ENCODE measurements around the gene SMIM5. TPM values are rescaled to one million over a fixed set of nuclear protein-coding genes. Genes with fewer than 3 reads are reported as not detected.

Gene SMIM5
- total and polyA plus RNA-seq, 7 donors, result 0.11 to 0.92 (median 0.19) TPM; not detected in 1

GRCh38 chr17:75633486-75634375, 497 bp downstream of the SMIM5 start:
- 7 to 8% (median 8%) methylated on average over 25 to 27 of the region's 27 CpGs for WGBS, 3 donors
- Histone ChIP-seq H3K27me3 (ENCODE audit: insufficient read depth in 3 of 3, low read length in 2 of 3) (no peaks in the 10 kb centered on the region), H3K36me3 (ENCODE audit: insufficient read depth in 1 of 2, low read depth in 1 of 2) (peaks cover 0 to 23% of the 10 kb centered on the region in 2 donors), H3K9me3 (no peaks in the 10 kb centered on the region), H3K4me1 (peaks cover 46% of the 10 kb centered on the region), H3K27ac (peak overlapping the region; percentile 78), H3K4me3 (peak overlapping the region; percentile 33)
- ATAC-seq (peak; percentile 79 to 90 (median 81)), DNase-seq (peak; percentile 91 to 95)
- intact Hi-C loops (cut with DNase I), result loop anchor here (1.0 to 5.0 kb wide), 4 partner anchors 44 to 206 kb away; no protein-coding TSS in a partner anchor
- TF ChIP-seq CTCF (IDR thresholded peaks at IDR 0.05), result peak; percentile 57

- intact Hi-C loops (cut with DNase I), result loop anchor here in 1 of 2 donors (5.0 kb wide), 2 partner anchors 43 to 207 kb away; no protein-coding TSS in a partner anchor
- no peak for TF ChIP-seq CTCF (IDR thresholded peaks at IDR 0.05)
- Histone ChIP-seq H3K4me1 (peaks cover 46% of the 10 kb centered on the region), H3K36me3 (ENCODE audit: insufficient read depth in 1 of 2, low read depth in 1 of 2) (peaks cover 0 to 17% of the 10 kb centered on the region in 2 donors), H3K27me3 (ENCODE audit: insufficient read depth in 3 of 3, low read length in 2 of 3) (no peaks in the 10 kb centered on the region), H3K27ac (peak overlapping the region; percentile 78), H3K4me3 (peak overlapping the region; percentile 30), H3K9me3 (no peaks in the 10 kb centered on the region)
- ATAC-seq, result no peak
- DNase-seq, result peak in 1 of 2 donors; percentile 9
- 77% methylated on average over 9 of the region's 9 CpGs for WGBS, 3 donors
Measured at GRCh38 chr17:75634376-75634740, 1.1 kb downstream of the SMIM5 start.

- peaks cover 0 to 12% of the 10 kb centered on the region in 2 donors for H3K36me3 ChIP-seq (ENCODE audit: insufficient read depth in 1 of 2, low read depth in 1 of 2)
- peaks cover 46% of the 10 kb centered on the region for H3K4me1 ChIP-seq
- no peaks in the 10 kb centered on the region for H3K27me3 ChIP-seq (ENCODE audit: insufficient read depth in 3 of 3, low read length in 2 of 3)
- H3K4me3 ChIP-seq, result no peak overlapping the region
- H3K9me3 ChIP-seq, result no peaks in the 10 kb centered on the region
- 85 to 90% (median 87%) methylated on average over 20 of the region's 20 CpGs for WGBS, 3 donors
- TF ChIP-seq CTCF (IDR thresholded peaks at IDR 0.05), result no peak
- DNase-seq (peak in 1 of 2 donors; percentile 9), ATAC-seq (no peak)
- peak overlapping the region; percentile 69 for H3K27ac ChIP-seq
- intact Hi-C loops (cut with DNase I), result loop anchor here in 1 of 2 donors (5.0 kb wide), 2 partner anchors 42 to 208 kb away; no protein-coding TSS in a partner anchor
Measured at GRCh38 chr17:75634754-75635609, 1.7 kb downstream of the SMIM5 start.

GRCh38 chr17:75635610-75636202, 2.5 kb downstream of the SMIM5 start:
- DNase-seq (peak in 1 of 2 donors; percentile 25), ATAC-seq (peak; percentile 29 to 73 (median 49))
- TF ChIP-seq CTCF (IDR thresholded peaks at IDR 0.05), result peak; percentile 31
- peak overlapping the region; percentile 69 for H3K27ac ChIP-seq
- intact Hi-C loops (cut with DNase I), result no loop called here
- H3K4me3 ChIP-seq, result no peak overlapping the region
- WGBS, 3 donors, result 39 to 45% (median 39%) methylated on average over 16 of the region's 16 CpGs
- no peaks in the 10 kb centered on the region for H3K27me3 ChIP-seq (ENCODE audit: insufficient read depth in 3 of 3, low read length in 2 of 3)
- peaks cover 0 to 6% of the 10 kb centered on the region in 2 donors for H3K36me3 ChIP-seq (ENCODE audit: insufficient read depth in 1 of 2, low read depth in 1 of 2)
- H3K4me1 ChIP-seq, result peaks cover 46% of the 10 kb centered on the region
- H3K9me3 ChIP-seq, result no peaks in the 10 kb centered on the region
